T-helper 22 cell (primary cell): ENCODE data around the gene ATAD1.
A peak's percentile ranks its signal among the peaks of the same experiment; 100 is the strongest.
"Not testable (repeated sequence)": the region's sequence is repeated elsewhere in the genome, so short reads cannot be mapped to it uniquely, and the experiment has no call there.

ENCODE experiments used
- DNase-seq: peaks from one replicate; pipeline ENCODE4 v3.0.0-alpha.2; 2020; ENCODE audit warnings: low read depth

Gene ATAD1, protein sequence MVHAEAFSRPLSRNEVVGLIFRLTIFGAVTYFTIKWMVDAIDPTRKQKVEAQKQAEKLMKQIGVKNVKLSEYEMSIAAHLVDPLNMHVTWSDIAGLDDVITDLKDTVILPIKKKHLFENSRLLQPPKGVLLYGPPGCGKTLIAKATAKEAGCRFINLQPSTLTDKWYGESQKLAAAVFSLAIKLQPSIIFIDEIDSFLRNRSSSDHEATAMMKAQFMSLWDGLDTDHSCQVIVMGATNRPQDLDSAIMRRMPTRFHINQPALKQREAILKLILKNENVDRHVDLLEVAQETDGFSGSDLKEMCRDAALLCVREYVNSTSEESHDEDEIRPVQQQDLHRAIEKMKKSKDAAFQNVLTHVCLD

DNA sequence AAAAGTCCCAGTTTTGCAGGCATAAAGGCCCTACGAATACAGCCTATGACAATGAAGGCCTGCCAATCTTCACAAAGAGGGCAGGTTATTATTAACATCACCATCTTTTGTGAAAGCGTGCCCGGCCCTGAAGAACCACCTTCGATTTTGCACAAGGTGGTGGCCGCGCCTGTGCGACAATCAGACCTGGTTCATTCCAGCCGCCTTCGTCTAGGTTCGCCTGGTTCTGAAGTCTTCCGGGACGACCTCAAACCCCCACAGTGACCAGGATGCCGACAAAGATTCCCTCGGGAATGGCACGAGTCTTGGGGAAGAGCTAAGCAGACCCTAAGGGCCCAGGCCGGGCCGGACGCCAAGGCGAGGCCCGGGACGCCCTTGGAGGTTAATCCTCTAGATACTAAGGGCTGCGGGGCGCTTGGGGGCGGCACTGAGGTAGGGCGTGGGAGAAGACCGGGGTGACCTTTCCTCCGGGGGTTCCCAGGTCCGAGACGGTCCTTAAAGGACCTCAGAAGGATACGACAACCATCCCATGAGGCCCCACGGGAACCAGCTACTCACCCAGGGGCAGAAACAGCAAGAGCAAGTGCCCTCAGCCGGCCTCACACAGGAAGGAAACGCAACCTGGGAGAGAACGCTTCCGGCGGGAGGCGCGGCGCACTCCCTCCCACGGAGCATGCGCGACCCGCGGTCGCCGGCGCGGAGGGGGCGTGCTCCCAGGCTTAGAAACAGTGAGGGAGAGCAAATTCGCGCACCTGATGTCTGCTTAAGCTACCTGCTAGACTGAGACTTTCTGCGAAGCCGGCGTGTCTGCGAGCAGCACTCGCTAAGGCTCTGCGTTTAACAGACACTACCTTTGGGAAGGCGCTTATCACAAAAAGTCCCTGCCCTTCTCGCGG is at the start of gene ATAD1:
Gene ATAD1, minus strand, starts transcription at position 618 of the 896 bp plus-strand sequence. CDS start 3,627 bp downstream, outside the sequence.
- peak; percentile 78 for DNase-seq

DNA sequence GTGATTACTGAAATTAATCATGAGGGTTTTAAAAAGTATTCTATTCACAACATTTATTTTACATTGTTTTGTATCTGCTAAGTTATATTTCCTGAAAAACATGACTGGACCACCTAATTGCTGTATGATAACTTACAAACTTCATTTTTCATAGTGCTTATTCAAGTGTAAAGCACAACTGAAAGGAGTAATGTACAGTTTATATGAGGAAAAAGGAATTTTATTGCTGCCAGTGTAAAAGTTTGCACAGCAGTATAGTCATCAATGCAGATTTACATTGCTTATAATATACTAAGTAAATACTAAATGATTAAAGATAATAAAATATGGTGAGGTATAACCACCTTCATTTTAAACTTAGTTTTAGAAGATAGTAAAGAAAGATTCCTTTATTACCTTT is 49.4 kb upstream of the ATAD1 start:
- DNase-seq = no peak

DNA sequence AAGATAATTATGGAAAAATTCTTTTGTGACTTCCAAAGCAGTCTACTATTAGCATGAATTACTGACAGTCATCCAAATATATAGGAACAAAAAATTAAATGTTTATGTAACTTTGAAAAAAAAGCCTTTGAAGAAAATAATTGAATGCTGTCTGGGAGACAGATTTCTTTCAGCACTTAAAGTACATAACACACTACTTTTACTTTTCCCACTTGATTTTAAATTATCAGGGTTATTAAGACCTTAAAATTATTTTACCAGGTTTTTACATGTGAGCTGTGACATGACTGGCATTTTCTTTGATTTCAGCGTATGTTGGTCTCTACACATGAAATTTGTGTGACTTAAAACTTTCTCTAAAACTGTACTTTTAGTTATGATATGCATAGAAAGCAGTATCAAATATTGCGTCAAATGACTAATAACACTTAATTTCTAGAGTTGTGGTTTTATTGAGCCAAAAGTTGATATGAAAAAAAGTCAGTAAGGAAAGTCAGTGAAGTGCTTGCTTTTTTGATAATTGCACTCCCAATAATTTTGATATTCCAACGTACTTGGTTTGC is 48.5 kb upstream of the ATAD1 start:
- DNase-seq = no peak

DNA sequence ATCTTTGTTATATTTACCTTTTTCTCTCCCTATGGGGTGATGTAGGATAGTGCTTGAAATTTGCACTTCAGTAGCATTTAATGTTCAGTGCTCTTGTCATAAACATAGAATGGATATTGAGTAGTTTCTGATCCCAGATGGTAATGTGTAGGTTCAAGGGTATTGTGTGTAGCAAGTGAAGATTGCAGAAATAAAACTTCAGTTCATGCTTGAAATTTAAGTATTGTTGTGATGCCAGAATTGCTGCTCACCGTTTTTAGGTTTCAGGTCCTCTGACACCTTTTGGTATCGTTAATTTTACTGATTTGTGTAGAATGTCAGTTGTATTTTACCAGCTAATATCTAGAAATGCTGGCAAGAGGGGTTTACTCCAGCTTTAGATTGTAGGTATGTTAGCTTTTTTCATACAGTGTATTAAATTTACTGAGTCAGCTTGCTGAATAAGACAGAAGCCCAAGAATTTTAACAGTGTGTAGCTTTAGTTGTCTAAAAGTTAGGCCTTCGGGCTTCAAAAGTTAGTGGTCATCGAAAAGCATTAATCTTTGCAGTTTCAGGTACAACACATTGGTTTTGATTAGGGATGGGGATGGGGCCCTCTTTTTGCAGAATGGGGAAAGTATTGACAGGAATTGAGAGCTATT is 47.3 kb upstream of the ATAD1 start:
- no peak for DNase-seq

DNA sequence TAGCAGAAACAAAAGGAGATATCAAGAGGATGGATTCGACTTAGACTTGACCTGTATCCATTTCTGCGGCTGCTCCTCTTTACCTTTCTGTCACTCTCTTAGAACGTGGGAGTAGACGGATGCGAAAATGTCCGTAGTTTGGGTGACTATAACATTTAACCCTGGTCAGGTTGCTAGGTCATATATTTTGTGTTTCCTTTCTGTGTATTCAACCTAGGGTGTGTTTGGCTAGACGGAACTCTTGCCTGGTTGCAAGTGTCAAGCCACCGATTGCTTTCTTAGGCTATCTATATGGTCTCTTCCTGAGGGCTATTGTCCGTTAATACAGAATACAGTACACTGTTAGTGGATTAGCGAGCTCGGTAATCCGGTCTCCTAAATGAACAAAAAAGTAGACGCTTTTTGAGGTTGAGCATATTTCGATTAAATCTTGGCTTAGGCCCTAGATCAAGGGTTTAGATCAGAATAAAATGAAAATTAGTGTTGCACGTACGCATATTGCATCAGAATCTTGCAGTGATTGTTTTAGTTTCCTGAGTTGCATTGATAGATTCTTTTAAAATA is 46.6 kb upstream of the ATAD1 start:
- no peak for DNase-seq

DNA sequence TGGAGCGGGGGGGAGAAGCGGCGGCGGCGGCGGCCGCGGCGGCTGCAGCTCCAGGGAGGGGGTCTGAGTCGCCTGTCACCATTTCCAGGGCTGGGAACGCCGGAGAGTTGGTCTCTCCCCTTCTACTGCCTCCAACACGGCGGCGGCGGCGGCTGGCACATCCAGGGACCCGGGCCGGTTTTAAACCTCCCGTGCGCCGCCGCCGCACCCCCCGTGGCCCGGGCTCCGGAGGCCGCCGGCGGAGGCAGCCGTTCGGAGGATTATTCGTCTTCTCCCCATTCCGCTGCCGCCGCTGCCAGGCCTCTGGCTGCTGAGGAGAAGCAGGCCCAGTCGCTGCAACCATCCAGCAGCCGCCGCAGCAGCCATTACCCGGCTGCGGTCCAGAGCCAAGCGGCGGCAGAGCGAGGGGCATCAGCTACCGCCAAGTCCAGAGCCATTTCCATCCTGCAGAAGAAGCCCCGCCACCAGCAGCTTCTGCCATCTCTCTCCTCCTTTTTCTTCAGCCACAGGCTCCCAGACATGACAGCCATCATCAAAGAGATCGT is 46.0 kb upstream of the ATAD1 start:
- not testable (repeated sequence) for DNase-seq

DNA sequence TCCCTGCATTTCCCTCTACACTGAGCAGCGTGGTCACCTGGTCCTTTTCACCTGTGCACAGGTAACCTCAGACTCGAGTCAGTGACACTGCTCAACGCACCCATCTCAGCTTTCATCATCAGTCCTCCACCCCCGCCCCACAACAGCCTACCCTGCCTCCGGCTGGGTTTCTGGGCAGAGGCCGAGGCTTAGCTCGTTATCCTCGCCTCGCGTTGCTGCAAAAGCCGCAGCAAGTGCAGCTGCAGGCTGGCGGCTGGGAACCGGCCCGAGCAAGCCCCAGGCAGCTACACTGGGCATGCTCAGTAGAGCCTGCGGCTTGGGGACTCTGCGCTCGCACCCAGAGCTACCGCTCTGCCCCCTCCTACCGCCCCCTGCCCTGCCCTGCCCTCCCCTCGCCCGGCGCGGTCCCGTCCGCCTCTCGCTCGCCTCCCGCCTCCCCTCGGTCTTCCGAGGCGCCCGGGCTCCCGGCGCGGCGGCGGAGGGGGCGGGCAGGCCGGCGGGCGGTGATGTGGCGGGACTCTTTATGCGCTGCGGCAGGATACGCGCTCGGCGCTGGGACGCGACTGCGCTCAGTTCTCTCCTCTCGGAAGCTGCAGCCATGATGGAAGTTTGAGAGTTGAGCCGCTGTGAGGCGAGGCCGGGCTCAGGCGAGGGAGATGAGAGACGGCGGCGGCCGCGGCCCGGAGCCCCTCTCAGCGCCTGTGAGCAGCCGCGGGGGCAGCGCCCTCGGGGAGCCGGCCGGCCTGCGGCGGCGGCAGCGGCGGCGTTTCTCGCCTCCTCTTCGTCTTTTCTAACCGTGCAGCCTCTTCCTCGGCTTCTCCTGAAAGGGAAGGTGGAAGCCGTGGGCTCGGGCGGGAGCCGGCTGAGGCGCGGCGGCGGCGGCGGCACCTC is 45.3 kb upstream of the ATAD1 start, which contains the start of the genes KLLN and PTEN:
Gene KLLN, minus strand, starts transcription at position 481 of the 891 bp plus-strand sequence. CDS start 1,046 bp downstream, outside the sequence.
Gene PTEN, plus strand, starts transcription at position 573 of the 891 bp plus-strand sequence. CDS start 845 bp downstream, outside the sequence.
- peak; percentile 72 for DNase-seq

DNA sequence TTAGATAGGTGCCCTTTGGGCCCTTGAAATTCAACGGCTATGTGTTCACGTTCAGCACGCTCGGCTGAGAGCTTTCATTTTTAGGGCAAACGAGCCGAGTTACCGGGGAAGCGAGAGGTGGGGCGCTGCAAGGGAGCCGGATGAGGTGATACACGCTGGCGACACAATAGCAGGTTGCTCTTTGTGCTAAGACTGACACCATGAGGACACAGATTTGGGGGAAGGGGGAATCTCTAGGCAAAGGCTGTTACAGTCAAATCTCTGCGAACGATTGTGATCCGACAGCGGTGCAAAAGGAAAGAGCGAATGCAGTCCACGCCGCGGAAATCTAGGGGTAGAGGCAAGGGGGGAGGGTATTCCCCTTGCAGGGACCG is 44.6 kb upstream of the ATAD1 start:
- peak; percentile 62 for DNase-seq

DNA sequence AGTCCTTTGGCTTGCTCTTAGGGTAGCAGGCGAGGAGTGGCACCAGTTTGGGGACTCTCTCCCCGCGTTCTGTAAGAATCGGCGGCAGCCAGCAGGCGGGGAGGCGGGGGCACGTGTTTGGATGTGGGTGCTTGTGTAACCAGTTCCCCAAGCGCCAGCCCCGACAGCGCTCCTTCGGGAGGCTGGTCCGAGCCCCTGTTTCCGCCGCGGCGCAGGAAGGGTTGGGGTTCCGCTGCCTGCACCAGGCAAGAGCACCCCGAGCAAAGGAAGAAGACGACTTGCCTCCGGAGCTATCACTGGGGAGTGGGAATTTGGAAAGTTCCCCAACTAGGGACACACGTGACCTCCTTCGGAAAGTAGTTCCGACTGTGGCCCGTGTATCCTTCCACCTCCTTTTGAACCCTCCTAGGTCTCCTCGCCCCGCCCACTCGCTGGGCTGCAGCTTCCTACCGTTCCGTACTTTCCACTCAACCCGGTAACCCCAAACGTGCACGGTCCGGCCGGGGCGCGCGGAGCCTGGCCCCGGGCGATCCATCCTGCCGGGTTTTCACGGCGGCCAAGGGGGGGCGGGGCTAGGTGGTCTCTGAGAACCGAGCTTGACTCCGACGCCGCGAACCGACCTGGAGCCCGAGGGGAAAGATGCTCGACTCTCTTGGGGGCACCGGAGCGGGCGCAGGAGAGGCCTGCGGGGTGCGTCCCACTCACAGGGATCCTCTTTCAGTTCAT is 44.1 kb upstream of the ATAD1 start:
- DNase-seq = peak; percentile 89

DNA sequence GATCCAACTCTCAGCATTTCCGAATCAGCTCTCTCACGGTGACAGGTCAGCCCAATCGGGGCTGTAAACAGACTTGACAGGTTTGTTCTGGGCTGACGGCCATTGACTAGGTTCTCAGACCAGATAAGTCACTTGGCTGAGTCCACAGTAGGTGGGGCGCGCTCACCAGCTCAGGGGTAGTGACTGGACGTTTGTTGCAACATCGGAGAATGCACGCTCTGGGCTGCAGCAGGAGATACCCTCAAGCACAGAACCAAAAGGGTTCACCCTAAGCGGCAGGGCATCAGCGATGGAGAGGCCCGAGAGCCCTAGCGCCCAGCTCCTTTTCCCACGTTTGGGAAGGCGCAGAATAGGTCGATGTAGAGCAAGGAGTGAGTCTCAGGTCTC is 43.5 kb upstream of the ATAD1 start:
- DNase-seq = no peak

DNA sequence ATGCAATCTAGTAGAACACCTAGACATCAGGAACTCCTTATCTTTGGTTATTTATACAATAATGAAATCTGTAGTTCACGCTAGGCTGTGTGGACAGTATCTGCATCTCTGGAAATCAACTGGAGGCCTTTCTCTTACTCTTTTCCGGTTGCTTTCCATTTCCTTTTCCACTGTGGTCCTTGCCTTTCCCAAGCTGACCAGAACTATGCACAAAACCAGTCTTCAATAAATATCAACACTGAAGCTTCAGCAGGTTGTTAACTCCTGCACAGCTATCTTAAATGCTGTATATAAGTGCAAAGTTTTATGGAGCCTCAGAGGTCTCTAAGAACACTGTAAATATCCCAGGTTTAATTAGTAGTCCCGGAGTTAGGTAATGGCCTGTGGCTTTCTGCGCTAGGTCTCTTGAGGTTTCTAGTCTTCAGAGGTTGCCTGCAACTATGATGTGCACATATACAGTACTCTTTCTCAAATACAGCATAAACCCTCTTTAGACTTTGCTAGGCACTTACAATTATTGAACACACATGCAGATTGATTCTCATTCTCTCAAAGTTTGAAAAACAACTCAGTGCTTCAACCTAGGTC is 42.9 kb upstream of the ATAD1 start:
- no peak for DNase-seq

DNA sequence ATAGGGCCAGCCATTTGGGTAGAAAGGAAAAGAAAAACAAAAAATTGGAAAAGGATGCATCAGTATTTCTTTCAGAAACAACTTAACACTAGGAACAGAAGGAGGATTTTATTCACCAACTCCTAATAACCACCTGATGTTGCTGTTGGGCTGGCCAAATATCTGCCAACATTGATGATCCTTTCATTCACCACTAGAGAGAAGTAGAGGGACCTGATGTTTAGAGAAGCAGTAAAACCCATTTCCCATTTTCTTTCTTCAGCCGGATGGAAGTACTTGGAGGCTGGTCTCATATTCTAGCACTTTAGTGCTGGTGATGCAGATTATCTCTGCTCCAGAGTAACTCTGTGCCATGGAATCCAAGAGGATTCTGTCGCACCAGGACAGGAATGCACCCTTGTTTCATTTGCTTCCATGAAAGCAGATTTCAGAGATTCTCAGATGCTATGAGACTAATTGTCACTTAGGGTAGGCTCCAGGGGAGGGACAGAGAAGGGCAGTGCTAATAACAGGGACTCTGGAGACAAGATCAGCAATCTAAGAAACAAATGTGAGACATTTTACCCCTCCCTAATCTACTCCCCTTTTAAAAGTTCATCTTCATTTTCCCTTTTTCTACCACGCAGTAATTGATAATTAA is 42.2 kb upstream of the ATAD1 start:
- no peak for DNase-seq

DNA sequence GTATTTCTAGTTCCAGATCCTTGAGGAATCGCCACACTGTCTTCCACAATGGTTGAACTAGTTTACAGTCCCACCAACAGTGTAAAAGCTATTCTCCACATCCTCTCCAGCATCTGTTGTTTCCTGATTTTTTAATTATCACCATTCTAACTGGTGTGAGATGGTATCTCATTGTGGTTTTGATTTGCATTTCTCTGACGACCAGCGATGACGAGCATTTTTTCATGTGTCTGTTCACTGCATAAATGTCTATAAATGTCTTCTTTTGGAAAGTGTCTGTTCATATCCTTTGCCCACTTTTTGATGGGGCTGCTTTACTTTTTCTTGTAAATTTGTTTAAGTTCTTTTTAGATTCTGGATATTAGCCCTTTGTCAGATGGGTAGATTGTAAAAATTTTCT is 37.6 kb upstream of the ATAD1 start:
- not testable (repeated sequence) for DNase-seq

DNA sequence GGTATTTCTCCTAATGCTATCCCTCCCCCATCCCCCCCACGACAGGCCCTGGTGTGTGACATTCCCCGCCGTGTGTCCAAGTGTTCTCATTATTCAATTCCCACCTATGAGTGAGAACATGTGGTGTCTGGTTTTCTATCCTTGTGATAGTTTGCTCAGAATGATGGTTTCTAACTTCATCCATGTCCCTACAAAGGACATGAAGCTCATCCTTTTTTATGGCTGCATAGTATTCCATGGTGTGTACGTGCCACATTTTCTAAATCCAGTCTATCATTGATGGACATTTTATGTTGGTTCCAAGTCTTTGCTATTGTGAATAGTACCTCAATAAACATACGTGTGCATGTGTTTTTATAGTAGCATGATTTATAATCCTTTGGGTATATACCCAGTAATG is 37.2 kb upstream of the ATAD1 start:
- DNase-seq = not testable (repeated sequence)

DNA sequence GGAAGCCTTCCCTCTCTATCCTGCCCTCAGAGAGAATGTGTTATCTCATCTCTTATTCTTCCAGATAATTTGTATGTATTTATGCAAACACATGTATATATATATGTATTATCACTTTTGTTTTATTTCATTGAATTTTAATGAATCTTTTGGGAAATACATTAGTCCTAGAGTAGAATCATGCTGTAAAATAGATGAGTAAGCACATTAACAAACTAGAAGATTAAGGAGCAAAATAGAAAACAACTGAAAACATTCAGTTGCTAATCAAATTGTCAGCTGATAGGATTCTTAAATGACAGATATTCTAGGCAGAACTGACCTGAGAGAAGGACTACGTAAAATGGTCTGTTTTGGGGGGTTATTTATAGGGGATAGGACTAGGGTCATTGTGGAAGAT is 34.1 kb upstream of the ATAD1 start:
- DNase-seq = no peak

DNA sequence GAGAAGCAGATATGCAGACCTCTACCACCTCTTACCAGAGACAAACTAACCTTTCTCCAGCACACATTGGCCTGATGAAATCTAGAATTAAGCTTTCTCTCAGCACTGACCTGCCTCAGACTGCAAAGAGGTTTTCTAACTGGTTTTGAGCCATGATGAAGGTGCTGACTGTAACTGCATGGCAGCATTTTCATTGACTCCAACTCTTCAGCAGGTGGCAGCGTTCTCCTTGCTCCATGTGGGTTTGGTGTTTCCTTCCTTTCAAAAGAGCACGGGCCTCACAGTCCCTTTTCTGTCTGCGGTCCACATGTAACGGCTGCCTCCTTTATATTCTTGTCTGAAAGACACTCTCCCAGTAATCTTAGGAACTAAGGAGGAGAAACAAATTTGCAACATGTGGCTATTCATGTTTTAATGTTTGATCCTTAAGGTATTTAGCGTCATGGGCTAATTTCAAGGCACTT is 32.7 kb upstream of the ATAD1 start:
- peak; percentile 20 for DNase-seq

DNA sequence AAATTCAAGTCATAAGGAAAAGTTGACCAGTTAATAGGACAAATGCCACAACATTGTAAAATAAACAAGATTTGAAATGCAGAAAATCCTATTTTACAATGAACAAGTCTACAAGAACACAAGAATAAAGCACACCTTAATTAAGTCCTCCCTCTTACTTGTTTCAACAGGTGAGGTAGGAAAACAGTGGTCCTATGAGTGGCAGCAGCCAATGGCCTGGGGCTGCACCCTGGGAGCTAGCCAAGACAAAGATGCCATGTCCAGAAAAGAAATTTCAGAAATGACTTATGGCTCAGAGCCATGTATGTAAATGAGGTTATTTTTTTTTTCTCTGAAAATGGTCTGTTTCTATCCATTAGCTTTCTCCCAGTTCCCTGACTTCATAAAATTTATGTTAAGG is 31.0 kb upstream of the ATAD1 start:
- DNase-seq = no peak

DNA sequence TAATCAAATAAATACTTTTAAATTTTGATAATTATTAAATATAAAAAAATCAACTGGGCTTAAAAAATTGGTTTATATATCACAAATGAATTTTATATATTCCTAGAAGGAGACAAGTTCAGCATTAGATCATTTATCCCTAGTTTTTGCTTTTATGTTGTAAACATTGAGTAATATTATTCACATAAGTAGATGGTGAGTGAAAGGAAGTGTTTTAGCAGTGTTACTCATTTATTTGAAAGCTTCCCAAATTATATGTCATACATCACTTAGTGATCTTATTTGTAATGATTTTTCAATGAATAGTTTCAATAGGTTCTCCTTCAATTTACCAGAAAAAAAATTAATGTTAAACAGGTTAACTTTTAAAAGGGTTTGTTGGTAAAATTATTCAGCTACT is 29.5 kb upstream of the ATAD1 start:
- DNase-seq = no peak

DNA sequence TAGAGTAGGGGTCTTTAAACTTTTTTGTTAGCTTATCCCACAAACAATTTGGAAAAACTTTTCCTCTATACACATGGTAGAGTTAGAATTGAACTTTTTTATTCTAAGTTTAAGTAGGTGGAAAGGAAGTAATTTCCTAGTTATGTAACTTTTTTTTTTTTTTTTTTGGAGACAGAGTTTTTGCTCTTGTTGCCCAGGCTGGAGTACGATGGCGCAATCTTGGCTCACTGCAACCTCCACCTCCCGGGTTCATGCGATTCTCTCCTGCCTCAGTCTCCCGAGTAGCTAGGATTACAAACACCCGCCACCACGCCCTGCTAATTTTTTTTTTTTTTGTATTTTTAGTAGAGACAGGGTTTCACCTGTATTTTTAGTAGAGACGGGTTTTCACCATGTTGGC is 28.7 kb upstream of the ATAD1 start:
- not testable (repeated sequence) for DNase-seq
